ENCODE results near the gene SCGB2B2.
A peak's percentile ranks its signal among the peaks of the same experiment; 100 is the strongest.

The SCGB2B2 gene

DNA sequence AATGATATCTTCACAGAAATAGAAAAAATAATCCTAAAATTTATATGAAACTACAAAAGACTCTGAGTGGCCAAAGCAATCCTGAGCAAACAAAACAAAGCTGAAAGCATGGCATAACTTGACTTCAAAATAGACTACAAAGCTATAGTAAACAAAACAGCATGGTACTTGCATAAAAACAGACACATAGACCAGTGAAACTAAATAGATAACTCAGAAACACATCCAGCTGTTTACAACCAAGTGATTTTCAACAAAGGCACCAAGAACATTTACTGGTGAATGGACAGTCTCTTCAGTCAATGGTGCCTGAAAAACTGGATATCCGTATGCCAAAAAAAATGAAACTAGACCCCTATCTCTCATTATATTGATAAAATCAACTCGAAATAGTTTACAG is 25.2 kb downstream of the SCGB2B2 start:
- peaks cover 7% of the 10 kb centered on the region; the same call in 1 of the 2 replicates for H3K4me1 ChIP-seq (ENCODE audit: control insufficient read depth, insufficient read depth, low read length)
- no peak overlapping the region for H3K4me3 ChIP-seq (ENCODE audit: low read depth, low read length)
- 0 out of 3 replicates have a peak, but pooled peaks cover 0 to 5% of the 10 kb centered on the region in 2 experiments for H3K36me3 ChIP-seq (ENCODE audit: control insufficient read depth in 2 of 2, insufficient read depth in 1 of 2, low read length in 2 of 2)
- TF ChIP-seq SCRT1 (tag by site-specific recombination; IDR thresholded peaks at IDR 0.05; ENCODE audit: borderline replicate concordance) (no peak), PRDM1 (tag by site-specific recombination; IDR thresholded peaks at IDR 0.05) (no peak), YY1 (tag by site-specific recombination; IDR thresholded peaks at IDR 0.05) (no peak), SCRT2 (tag by site-specific recombination; IDR thresholded peaks at IDR 0.05) (no peak), MEIS1 (CRISPR knock-in tag; IDR thresholded peaks at IDR 0.05; ENCODE audit: borderline replicate concordance) (no peak), KLF9 (tag by site-specific recombination; IDR thresholded peaks at IDR 0.05; ENCODE audit: low read depth) (no peak), SETDB1 (IDR thresholded peaks at IDR 0.05; ENCODE audit: insufficient read length, low read length) (peak; percentile 59)
- TF ChIP-seq, protein P1, sequence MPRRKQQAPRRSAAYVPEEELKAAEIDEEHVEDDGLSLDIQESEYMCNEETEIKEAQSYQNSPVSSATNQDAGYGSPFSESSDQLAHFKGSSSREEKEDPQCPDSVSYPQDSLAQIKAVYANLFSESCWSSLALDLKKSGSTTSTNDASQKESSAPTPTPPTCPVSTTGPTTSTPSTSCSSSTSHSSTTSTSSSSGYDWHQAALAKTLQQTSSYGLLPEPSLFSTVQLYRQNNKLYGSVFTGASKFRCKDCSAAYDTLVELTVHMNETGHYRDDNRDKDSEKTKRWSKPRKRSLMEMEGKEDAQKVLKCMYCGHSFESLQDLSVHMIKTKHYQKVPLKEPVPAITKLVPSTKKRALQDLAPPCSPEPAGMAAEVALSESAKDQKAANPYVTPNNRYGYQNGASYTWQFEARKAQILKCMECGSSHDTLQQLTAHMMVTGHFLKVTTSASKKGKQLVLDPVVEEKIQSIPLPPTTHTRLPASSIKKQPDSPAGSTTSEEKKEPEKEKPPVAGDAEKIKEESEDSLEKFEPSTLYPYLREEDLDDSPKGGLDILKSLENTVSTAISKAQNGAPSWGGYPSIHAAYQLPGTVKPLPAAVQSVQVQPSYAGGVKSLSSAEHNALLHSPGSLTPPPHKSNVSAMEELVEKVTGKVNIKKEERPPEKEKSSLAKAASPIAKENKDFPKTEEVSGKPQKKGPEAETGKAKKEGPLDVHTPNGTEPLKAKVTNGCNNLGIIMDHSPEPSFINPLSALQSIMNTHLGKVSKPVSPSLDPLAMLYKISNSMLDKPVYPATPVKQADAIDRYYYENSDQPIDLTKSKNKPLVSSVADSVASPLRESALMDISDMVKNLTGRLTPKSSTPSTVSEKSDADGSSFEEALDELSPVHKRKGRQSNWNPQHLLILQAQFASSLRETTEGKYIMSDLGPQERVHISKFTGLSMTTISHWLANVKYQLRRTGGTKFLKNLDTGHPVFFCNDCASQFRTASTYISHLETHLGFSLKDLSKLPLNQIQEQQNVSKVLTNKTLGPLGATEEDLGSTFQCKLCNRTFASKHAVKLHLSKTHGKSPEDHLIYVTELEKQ (tag by site-specific recombination; IDR thresholded peaks at IDR 0.05; ENCODE audit: borderline replicate concordance): no peak
- TF ChIP-seq, protein P2, sequence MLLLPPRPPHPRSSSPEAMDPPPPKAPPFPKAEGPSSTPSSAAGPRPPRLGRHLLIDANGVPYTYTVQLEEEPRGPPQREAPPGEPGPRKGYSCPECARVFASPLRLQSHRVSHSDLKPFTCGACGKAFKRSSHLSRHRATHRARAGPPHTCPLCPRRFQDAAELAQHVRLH (tag by site-specific recombination; IDR thresholded peaks at IDR 0.05): peak; percentile 40; the same call in 1 of the 2 replicates
- TF ChIP-seq, protein P3, sequence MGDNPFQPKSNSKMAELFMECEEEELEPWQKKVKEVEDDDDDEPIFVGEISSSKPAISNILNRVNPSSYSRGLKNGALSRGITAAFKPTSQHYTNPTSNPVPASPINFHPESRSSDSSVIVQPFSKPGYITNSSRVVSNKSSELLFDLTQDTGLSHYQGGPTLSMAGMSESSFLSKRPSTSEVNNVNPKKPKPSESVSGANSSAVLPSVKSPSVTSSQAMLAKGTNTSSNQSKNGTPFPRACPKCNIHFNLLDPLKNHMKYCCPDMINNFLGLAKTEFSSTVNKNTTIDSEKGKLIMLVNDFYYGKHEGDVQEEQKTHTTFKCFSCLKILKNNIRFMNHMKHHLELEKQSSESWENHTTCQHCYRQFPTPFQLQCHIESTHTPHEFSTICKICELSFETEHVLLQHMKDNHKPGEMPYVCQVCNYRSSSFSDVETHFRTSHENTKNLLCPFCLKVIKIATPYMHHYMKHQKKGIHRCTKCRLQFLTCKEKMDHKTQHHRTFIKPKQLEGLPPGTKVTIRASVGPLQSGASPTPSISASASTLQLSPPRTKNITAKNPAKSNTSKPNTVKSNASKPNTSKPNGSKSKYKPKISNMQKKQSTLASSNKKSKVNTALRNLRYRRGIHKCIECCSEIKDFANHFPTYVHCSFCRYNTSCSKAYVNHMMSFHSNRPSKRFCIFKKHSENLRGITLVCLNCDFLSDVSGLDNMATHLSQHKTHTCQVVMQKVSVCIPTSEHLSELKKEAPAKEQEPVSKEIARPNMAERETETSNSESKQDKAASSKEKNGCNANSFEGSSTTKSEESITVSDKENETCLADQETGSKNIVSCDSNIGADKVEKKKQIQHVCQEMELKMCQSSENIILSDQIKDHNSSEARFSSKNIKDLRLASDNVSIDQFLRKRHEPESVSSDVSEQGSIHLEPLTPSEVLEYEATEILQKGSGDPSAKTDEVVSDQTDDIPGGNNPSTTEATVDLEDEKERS (tag by site-specific recombination; IDR thresholded peaks at IDR 0.05): peak; percentile 99
- ChIA-PET POLR2A (interaction anchor here (1.2 kb wide), 1 partner anchor 26 kb away, joined by 3 read pairs; the partner anchor contains the start of genes SCGB2B2 and ZNF302), CTCF (interaction anchor here (1.4 to 6.6 kb wide), 4 partner anchors 11 to 61 kb away, joined by 4 to 108 read pairs (median 6); no protein-coding TSS in a partner anchor)
- no peak overlapping the region for H3K27ac ChIP-seq (ENCODE audit: extremely low read depth, low read depth, low read length)
- peaks cover 16% of the 10 kb centered on the region for H3K9me3 ChIP-seq (ENCODE audit: control insufficient read depth, insufficient read depth, low read depth, low read length)

DNA sequence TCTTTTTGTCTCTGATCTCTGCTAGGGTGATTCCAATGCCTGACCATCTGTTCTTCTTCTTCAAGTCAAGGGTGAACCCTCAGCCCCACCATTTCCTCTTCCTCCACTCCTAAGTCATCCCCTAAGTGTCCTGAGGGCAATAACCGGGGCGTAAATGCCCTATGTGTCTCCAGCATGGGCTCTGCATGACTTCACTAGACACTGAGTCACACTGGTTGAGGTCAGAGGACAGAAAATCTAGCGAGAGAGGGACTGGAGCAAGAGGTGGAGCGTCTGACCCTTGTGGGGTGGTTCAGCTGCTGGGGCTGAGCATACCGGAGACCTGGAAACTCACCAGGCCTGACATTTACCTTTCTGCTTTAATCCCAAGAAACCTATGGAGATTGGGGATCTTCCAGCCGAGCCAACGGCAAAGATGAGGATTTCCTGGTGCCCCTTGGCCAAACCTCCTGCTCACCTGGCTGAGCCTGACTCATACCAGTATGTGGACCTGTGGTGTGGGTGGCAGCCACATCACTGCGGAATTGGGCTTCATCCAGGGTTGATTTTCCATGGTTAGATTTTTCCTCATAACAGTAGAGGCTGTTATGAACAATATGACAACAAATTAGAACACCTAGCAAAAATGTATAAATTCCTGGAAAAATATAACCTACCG is 26.9 kb downstream of the SCGB2B2 start:
- no peak overlapping the region for H3K27ac ChIP-seq (ENCODE audit: extremely low read depth, low read depth, low read length)

More for the DNA sequence above, 26.9 kb downstream of the SCGB2B2 start:
- Histone ChIP-seq H3K4me1 (ENCODE audit: control insufficient read depth, insufficient read depth, low read length) (peaks cover 7% of the 10 kb centered on the region; the same call in 1 of the 2 replicates), H3K4me3 (ENCODE audit: low read depth, low read length) (no peak overlapping the region), H3K9me3 (ENCODE audit: control insufficient read depth, insufficient read depth, low read depth, low read length) (peaks cover 16% of the 10 kb centered on the region), H3K36me3 (ENCODE audit: control insufficient read depth in 2 of 2, insufficient read depth in 1 of 2, low read length in 2 of 2) (no peaks in the 10 kb centered on the region)
- CTCF ChIA-PET: interaction anchor here (0.6 to 2.6 kb wide), 2 partner anchors 8 to 10 kb away, joined by 4 to 39 read pairs; no protein-coding TSS in a partner anchor
- no peak for TF ChIP-seq ZNF37A (tag by site-specific recombination; IDR thresholded peaks at IDR 0.05)
- no peak for TF ChIP-seq MZF1 (tag by site-specific recombination; IDR thresholded peaks at IDR 0.05; ENCODE audit: borderline replicate concordance)
- TF ChIP-seq ZNF146 (tag by site-specific recombination; IDR thresholded peaks at IDR 0.05): no peak
- no peak for TF ChIP-seq ZFHX2 (tag by site-specific recombination; conservative IDR thresholded peaks at IDR 0.05)
- no peak for TF ChIP-seq BCL11A (tag by site-specific recombination; IDR thresholded peaks at IDR 0.05; ENCODE audit: low read depth)
- TF ChIP-seq, protein P4, sequence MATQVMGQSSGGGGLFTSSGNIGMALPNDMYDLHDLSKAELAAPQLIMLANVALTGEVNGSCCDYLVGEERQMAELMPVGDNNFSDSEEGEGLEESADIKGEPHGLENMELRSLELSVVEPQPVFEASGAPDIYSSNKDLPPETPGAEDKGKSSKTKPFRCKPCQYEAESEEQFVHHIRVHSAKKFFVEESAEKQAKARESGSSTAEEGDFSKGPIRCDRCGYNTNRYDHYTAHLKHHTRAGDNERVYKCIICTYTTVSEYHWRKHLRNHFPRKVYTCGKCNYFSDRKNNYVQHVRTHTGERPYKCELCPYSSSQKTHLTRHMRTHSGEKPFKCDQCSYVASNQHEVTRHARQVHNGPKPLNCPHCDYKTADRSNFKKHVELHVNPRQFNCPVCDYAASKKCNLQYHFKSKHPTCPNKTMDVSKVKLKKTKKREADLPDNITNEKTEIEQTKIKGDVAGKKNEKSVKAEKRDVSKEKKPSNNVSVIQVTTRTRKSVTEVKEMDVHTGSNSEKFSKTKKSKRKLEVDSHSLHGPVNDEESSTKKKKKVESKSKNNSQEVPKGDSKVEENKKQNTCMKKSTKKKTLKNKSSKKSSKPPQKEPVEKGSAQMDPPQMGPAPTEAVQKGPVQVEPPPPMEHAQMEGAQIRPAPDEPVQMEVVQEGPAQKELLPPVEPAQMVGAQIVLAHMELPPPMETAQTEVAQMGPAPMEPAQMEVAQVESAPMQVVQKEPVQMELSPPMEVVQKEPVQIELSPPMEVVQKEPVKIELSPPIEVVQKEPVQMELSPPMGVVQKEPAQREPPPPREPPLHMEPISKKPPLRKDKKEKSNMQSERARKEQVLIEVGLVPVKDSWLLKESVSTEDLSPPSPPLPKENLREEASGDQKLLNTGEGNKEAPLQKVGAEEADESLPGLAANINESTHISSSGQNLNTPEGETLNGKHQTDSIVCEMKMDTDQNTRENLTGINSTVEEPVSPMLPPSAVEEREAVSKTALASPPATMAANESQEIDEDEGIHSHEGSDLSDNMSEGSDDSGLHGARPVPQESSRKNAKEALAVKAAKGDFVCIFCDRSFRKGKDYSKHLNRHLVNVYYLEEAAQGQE (tag by site-specific recombination; IDR thresholded peaks at IDR 0.05): no peak
- TF ChIP-seq ZNF785 (tag by site-specific recombination; IDR thresholded peaks at IDR 0.05): no peak
- no peak for TF ChIP-seq ZNF16 (tag by site-specific recombination; IDR thresholded peaks at IDR 0.05; ENCODE audit: low read depth)
- no peak for TF ChIP-seq ZNF707 (tag by site-specific recombination; IDR thresholded peaks at IDR 0.05)
- TF ChIP-seq KLF7 (tag by site-specific recombination; IDR thresholded peaks at IDR 0.05; ENCODE audit: borderline replicate concordance): no peak
- TF ChIP-seq ZFP37 (tag by site-specific recombination; IDR thresholded peaks at IDR 0.05): no peak
- TF ChIP-seq GLI4 (tag by site-specific recombination; IDR thresholded peaks at IDR 0.05): no peak
- POLR2A ChIA-PET: no interaction called here

All from HEK293 (cell line).